KMS-11 (cell line): ENCODE data around the gene LYPD1.

Source experiments
- H2AFZ ChIP-seq: fragments of 200-600 bp; sonication (generic); 2 replicates; pipeline ENCODE4 v1.6.1; 2016; ENCODE audit warnings: antibody characterized with exemption, mixed run types, low read depth
- H3K27ac ChIP-seq: fragments of 200-600 bp; sonication (generic); 2 replicates; pipeline ENCODE4 v1.6.1; 2016; ENCODE audit warnings: mild to moderate bottlenecking, mixed run types
- H3K27me3 ChIP-seq: fragments of 200-600 bp; sonication (generic); 2 replicates; pipeline ENCODE4 v1.6.1; 2017; ENCODE audit warnings: mild to moderate bottlenecking, low read depth, mixed run types, moderate library complexity; ENCODE audit not compliant: insufficient read depth
- H3K36me3 ChIP-seq: fragments of 200-600 bp; sonication (generic); 2 replicates; pipeline ENCODE4 v1.6.1; 2017; ENCODE audit warnings: mild to moderate bottlenecking, mixed run types; ENCODE audit not compliant: insufficient read depth
- H3K4me1 ChIP-seq: fragments of 200-600 bp; sonication (generic); 2 replicates; pipeline ENCODE4 v1.6.1; 2016; ENCODE audit warnings: mild to moderate bottlenecking, low read depth, mixed run types; ENCODE audit not compliant: poor library complexity, severe bottlenecking
- H3K4me2 ChIP-seq: fragments of 200-600 bp; sonication (generic); 2 replicates; pipeline ENCODE4 v1.7.0; 2016; ENCODE audit warnings: mild to moderate bottlenecking, mixed run types
- H3K4me3 ChIP-seq: fragments of 200-600 bp; sonication (generic); IDR thresholded peaks from 2 replicates; pipeline ENCODE4 v1.6.1; 2017; ENCODE audit warnings: low read depth, low read length, mixed read lengths; ENCODE audit not compliant: insufficient read depth
- H3K79me2 ChIP-seq: fragments of 200-600 bp; sonication (generic); 2 replicates; pipeline ENCODE4 v1.6.1; 2016; ENCODE audit warnings: low read depth, mixed run types; ENCODE audit not compliant: insufficient read depth
- H3K9ac ChIP-seq: fragments of 200-600 bp; sonication (generic); 2 replicates; pipeline ENCODE4 v1.6.1; 2016; ENCODE audit warnings: mild to moderate bottlenecking, mixed run types
- H4K20me1 ChIP-seq: fragments of 200-600 bp; sonication (generic); 2 replicates; pipeline ENCODE4 v1.6.1; 2016; ENCODE audit warnings: mild to moderate bottlenecking, mixed run types; ENCODE audit not compliant: insufficient read depth
- TF ChIP-seq, protein P1 (sequence below): fragments of 200-600 bp; sonication (generic); conservative IDR thresholded peaks from 2 replicates; pipeline ENCODE4 v1.6.1; 2017; ENCODE audit warnings: low read depth, mild to moderate bottlenecking, antibody characterized with exemption, low read length, moderate library complexity, mixed read lengths

Gene LYPD1

GRCh38 chr2:132667706-132668105, 2.3 kb downstream of the LYPD1 start:
- Histone ChIP-seq H3K27ac (no peak overlapping the region), H4K20me1 (no peaks in the 10 kb centered on the region), H3K79me2 (no peaks in the 10 kb centered on the region), H3K4me3 (no peak overlapping the region), H3K27me3 (no peaks in the 10 kb centered on the region), H3K9ac (no peak overlapping the region), H2AFZ (no peak overlapping the region), H3K4me2 (no peak overlapping the region), H3K36me3 (no peaks in the 10 kb centered on the region), H3K4me1 (no peaks in the 10 kb centered on the region)
- TF ChIP-seq, protein P1, sequence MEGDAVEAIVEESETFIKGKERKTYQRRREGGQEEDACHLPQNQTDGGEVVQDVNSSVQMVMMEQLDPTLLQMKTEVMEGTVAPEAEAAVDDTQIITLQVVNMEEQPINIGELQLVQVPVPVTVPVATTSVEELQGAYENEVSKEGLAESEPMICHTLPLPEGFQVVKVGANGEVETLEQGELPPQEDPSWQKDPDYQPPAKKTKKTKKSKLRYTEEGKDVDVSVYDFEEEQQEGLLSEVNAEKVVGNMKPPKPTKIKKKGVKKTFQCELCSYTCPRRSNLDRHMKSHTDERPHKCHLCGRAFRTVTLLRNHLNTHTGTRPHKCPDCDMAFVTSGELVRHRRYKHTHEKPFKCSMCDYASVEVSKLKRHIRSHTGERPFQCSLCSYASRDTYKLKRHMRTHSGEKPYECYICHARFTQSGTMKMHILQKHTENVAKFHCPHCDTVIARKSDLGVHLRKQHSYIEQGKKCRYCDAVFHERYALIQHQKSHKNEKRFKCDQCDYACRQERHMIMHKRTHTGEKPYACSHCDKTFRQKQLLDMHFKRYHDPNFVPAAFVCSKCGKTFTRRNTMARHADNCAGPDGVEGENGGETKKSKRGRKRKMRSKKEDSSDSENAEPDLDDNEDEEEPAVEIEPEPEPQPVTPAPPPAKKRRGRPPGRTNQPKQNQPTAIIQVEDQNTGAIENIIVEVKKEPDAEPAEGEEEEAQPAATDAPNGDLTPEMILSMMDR: no peak

- no peaks in the 10 kb centered on the region for H3K79me2 ChIP-seq
- no peak overlapping the region for H3K4me2 ChIP-seq
- no peaks in the 10 kb centered on the region for H3K4me1 ChIP-seq
- no peaks in the 10 kb centered on the region for H4K20me1 ChIP-seq
- H3K27ac ChIP-seq: no peak overlapping the region
- no peak overlapping the region for H2AFZ ChIP-seq
- no peak overlapping the region for H3K4me3 ChIP-seq
- H3K9ac ChIP-seq: no peak overlapping the region
- H3K36me3 ChIP-seq: no peaks in the 10 kb centered on the region
- TF ChIP-seq, protein P1: no peak
- no peaks in the 10 kb centered on the region for H3K27me3 ChIP-seq
Measured at GRCh38 chr2:132665401-132666140, 4.4 kb downstream of the LYPD1 start.

DNA sequence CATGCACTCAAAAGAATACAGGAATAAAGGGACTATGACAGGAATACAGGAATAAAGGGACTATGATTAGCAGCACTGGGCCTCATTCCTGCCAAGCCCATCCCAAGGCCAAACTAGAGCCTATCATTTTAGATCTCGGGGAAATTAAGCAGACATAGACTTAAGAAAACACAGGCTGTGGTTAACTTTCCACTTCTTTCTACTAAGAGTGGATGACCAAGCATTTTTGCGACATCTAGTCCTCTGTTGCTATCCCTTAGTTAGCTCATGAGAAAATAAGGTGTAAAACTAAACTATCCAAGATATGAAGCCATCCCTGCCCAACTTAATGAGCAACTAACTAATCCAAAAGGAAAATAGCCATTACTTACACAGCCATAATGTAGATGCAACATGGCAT, 5.9 kb downstream of the LYPD1 start:
- no peaks in the 10 kb centered on the region for H3K4me1 ChIP-seq
- no peaks in the 10 kb centered on the region for H3K36me3 ChIP-seq
- no peak overlapping the region for H2AFZ ChIP-seq
- no peak overlapping the region for H3K27ac ChIP-seq
- no peak overlapping the region for H3K9ac ChIP-seq
- H3K4me2 ChIP-seq: no peak overlapping the region
- TF ChIP-seq, protein P1: no peak
- no peak overlapping the region for H3K4me3 ChIP-seq
- no peaks in the 10 kb centered on the region for H3K27me3 ChIP-seq
- H3K79me2 ChIP-seq: no peaks in the 10 kb centered on the region
- no peaks in the 10 kb centered on the region for H4K20me1 ChIP-seq

GRCh38 chr2:132662732-132663131, 7.3 kb downstream of the LYPD1 start:
- Histone ChIP-seq H3K4me3 (no peak overlapping the region), H3K4me1 (no peaks in the 10 kb centered on the region), H3K36me3 (no peaks in the 10 kb centered on the region), H4K20me1 (no peaks in the 10 kb centered on the region), H3K27ac (no peak overlapping the region), H3K27me3 (no peaks in the 10 kb centered on the region), H2AFZ (no peak overlapping the region), H3K79me2 (no peaks in the 10 kb centered on the region), H3K4me2 (no peak overlapping the region), H3K9ac (no peak overlapping the region)
- TF ChIP-seq, protein P1: no peak
